ENCODE measurements around the gene KCTD8.

The KCTD8 gene

DNA sequence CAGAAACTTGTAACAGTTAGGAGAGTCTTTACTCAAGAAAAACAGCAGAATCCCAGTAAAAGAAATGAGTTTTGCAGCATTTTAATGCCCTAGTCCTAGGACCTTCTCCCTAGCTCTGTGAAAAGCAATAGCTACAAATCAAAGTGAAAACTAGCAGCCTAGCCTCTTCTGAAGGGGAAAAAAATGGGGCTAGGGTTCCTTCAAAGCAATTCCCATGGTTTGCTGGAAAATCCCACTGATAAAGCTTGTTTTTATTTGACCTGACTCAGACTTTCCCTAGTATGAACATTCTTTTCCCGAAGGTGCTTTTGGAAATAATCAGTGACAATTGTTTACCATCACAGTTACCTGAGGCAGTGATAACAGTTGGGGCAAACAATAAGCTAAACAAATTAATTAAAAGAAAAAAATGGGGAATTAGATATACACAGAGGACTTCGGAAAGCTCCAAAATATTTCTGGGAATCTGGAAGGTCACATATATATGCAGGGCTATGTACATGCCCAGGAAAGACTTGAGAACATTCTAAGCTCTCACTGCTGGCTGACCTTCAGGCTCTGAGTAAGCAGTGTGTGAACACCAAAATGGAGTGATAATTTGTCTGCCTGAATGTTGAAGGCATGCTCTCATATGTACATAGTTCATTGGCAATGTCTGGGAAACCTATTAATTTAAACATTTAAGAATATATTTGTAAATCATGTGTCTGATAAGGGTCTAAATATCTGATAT lies 285.9 kb downstream of the KCTD8 start:
- no peak for DNase-seq

- no peak for DNase-seq
These were observed 286.9 kb downstream of the KCTD8 start for GRCh38 chr4:44161756-44162155.

GRCh38 chr4:44160776-44161367 lies 287.7 kb downstream of the KCTD8 start:
- no peak for DNase-seq

DNA sequence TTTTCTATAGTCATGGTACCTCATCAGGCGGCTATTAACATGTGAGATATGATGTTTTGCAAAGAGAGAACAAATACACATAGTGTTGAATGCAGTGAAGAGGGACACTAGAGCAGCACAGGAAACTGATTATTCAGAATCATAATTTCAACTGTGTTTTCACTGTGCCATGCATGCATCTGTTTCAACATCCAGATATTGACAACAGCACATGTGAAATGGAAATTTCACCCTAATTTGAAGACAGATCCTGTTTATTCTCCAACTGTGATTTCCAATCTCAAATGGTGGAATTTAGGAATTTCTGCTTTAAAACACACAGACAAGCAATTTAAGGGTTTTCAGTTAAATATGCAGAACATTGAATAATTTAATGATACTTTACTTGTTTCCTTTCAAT lies 288.6 kb downstream of the KCTD8 start:
- no peak for DNase-seq

- DNase-seq, result no peak
These were observed 290.9 kb downstream of the KCTD8 start for GRCh38 chr4:44157611-44158277.

DNA sequence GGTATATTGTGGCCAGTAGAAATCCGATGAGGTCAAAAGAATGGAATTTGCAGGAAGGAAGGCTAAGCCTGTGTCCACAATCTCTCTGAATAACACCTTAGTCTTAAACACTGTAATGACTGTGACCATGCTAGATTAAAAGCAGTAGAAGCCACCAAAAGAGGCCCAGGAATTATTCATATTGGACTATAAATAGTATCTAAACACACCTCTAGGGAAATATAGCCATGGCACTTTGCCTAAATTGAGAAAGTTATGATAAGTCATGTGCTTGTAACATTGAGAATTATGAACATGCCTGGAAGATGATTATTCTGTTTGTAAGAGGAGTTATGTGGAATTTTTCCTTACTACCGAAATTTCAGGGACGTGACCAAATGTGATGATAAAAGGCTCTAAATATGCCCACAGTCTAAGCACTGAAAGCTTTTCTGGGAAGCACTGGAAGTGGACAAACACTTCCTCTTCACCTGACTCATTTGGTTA lies 298.5 kb downstream of the KCTD8 start:
- DNase-seq, result no peak

DNA sequence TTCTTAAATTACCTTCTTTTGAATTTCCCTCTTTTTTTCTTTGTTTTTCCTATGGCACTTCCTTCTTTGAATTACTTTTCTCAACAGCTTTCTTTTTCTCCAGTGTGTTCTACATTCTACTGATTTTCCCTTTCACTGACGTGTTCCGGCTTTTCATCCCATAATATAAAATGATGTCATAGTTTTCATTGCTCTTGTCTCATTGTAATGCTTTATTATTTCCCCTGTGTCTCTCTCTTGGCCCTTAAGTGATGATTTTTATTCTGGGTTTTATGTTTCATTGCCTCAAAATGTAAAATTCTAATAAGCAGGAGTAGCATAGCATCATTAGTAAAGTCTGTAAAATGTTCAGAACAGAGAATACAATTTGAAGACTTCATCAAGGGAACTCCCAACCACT lies 299.3 kb downstream of the KCTD8 start:
- DNase-seq, result no peak

GRCh38 chr4:44147571-44148075 lies 301.0 kb downstream of the KCTD8 start:
- no peak for DNase-seq

GRCh38 chr4:44146516-44146915 lies 302.1 kb downstream of the KCTD8 start:
- DNase-seq, result no peak

DNA sequence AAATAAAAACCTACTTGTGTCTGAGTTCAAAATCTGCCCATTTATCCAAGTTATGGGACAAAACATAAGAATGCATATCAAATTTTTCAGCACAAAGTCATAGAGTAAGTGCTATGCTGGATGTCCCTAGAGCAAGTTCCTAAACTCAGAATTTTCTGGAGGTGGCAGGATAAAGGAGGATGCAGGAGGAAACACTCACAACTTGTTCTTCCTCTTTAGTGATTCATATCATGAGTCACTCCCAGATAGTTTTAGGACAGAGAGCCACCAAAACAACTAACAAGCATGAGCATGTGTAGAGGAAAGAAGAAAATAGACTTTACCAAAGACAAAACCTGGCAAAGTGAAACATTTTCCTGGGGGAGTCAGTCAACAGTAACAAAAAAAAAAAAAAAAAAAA lies 302.7 kb downstream of the KCTD8 start:
- no peak for DNase-seq

DNA sequence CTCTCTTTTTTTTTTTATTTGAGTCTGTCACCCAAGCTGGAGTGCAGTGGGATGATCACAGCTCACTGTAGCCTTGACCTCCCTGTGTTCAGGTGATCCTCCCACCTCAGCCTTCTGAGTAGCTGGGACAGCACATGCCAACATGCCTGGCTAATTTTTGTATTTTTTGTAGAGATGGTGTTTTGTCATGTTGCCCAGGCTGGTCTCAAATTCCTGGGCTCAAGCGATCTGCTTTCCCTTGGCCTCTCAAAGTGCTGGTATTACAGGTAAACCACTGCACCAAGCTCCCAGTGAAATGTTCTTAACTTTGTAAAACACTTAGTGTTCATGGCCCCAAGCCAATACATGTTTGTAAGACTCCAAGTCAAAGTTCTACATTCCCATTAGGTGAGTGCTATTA lies 316.1 kb downstream of the KCTD8 start:
- no peak for DNase-seq

All from C1 segment of cervical spinal cord (tissue), 14 donors.